A549 (cell line): ENCODE data around the gene HS3ST5.

ENCODE experiments used
- BHLHE40 ChIP-seq: IDR thresholded peaks from 2 replicates; pipeline ENCODE4 v1.6.1; 2012; ENCODE audit warnings: low read depth, low read length, inconsistent platforms
- CTCF ChIP-seq: fragments of >200 bp; sonication (Bioruptor Twin); formaldehyde crosslinking; IDR thresholded peaks from 3 replicates; pipeline ENCODE4 v1.5.1; 2016
- FOSL2 ChIP-seq, 2 experiments: fragments of 450-650 bp in 1 of 2; fragments of >200 bp in 1 of 2; sonication (Bioruptor Twin) in 1 of 2; formaldehyde crosslinking; IDR thresholded peaks; 2 replicates each; pipeline versions ENCODE4 v1.5.0 to v1.6.1; 2016 to 2020; ENCODE audit warnings: mild to moderate bottlenecking in 1 of 2, moderate library complexity in 1 of 2
- MAX ChIP-seq: IDR thresholded peaks from 2 replicates; pipeline ENCODE4 v1.6.1; 2012
- MAZ ChIP-seq: fragments of 150-350 bp; IDR thresholded peaks from 2 replicates; pipeline ENCODE4 v1.6.1; 2014; ENCODE audit warnings: antibody characterized with exemption, low read depth, low read length, borderline replicate concordance
- POLR2A ChIP-seq: IDR thresholded peaks from 2 replicates; pipeline ENCODE4 v1.6.1; 2012; ENCODE audit warnings: mild to moderate bottlenecking, low read length
- REST ChIP-seq: fragments of 200-600 bp; sonication (generic); IDR thresholded peaks from 2 replicates; pipeline ENCODE4 v1.6.1; 2016; ENCODE audit warnings: antibody characterized with exemption, mild to moderate bottlenecking, moderate library complexity
- RFX5 ChIP-seq: fragments of 450-650 bp; IDR thresholded peaks from 2 replicates; pipeline ENCODE4 v1.7.1; 2014; ENCODE audit warnings: antibody characterized with exemption, mild to moderate bottlenecking, moderate library complexity

GRCh38 chr6:114276783-114277182, 66.0 kb downstream of the HS3ST5 start:
- TF ChIP-seq BHLHE40 (no peak), CTCF (no peak), FOSL2 (IDR thresholded peaks at IDR 0.05) (no peak), FOSL2 (CRISPR knock-in tag; IDR thresholded peaks at IDR 0.05) (no peak), RFX5 (no peak), POLR2A (no peak), MAZ (no peak), MAX (no peak), REST (no peak)
